IPS-NIHi11 (cell line): Measurements from ENCODE around the gene CES5A.
"Not testable (repeated sequence)": the region's sequence is repeated elsewhere in the genome, so short reads cannot be mapped to it uniquely, and the experiment has no call there.

Experiments used
- DNase-seq: peaks from one replicate; pipeline ENCODE4 v3.0.0; 2012; ENCODE audit warnings: mixed read lengths, low spot score

The CES5A gene

GRCh38 chr16:55876854-55877253 lies 1.7 kb upstream of the CES5A start:
- DNase-seq: no peak

GRCh38 chr16:55873122-55873521 lies 2.1 kb downstream of the CES5A start:
- DNase-seq: no peak

- no peak for DNase-seq
Measured at GRCh38 chr16:55872130-55872529, 3.0 kb downstream of the CES5A start.

GRCh38 chr16:55871411-55872038 lies 3.6 kb downstream of the CES5A start:
- DNase-seq: no peak

- no peak for DNase-seq
Measured at GRCh38 chr16:55868980-55869379, 6.2 kb downstream of the CES5A start.

- DNase-seq: no peak
Measured at GRCh38 chr16:55868137-55868536, 7.0 kb downstream of the CES5A start.

GRCh38 chr16:55861288-55861687 lies 13.9 kb downstream of the CES5A start:
- no peak for DNase-seq

- DNase-seq: not testable (repeated sequence)
Measured at GRCh38 chr16:55857650-55858049, 17.5 kb downstream of the CES5A start.

- no peak for DNase-seq
Measured at GRCh38 chr16:55856950-55857349, 18.2 kb downstream of the CES5A start.

DNA sequence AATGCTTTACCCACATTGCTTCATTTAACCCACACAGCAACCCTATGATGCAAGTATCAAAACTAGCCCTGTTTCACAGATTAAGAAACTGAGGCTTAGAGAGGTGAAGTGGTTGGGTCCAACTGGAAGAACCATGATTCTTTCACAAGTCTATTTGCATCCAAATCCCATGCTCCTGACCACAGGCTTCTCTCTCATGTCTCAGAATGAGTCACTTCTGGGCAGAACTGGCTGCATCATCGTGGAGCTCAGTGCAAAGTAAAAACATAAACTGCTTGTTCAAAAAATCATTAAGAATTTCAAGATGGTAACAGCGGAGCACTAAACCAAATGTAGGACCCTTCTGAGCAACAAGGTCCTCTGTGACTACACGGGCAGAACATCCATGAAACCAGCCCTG lies 22.1 kb downstream of the CES5A start:
- no peak for DNase-seq

- DNase-seq: no peak
Measured at GRCh38 chr16:55849536-55849935, 25.6 kb downstream of the CES5A start.

GRCh38 chr16:55846598-55847346 lies 28.4 kb downstream of the CES5A start:
- DNase-seq: no peak

DNA sequence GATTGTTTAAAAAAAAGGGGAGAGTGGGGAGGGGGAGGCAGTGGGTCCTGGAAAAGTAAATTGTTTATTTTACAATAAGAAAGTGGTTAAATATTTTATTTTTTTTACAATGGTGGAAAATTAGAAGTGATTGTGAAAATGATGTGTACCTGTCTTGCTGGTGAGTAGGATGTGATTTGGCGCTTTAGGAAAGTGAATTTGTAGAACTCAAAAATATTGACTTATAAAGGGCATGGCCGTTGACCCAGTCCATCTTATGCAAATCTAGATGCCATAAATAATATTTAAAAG lies 32.1 kb downstream of the CES5A start:
- DNase-seq: no peak

- DNase-seq: peak; percentile 69
Measured at GRCh38 chr16:55842369-55843104, 32.6 kb downstream of the CES5A start.

- no peak for DNase-seq
Measured at GRCh38 chr16:55839115-55839514, 36.1 kb downstream of the CES5A start.

GRCh38 chr16:55836158-55836611 lies 39.0 kb downstream of the CES5A start:
- no peak for DNase-seq

GRCh38 chr16:55835581-55835980 lies 39.6 kb downstream of the CES5A start:
- DNase-seq: no peak

GRCh38 chr16:55835173-55835572 lies 40.0 kb downstream of the CES5A start:
- not testable (repeated sequence) for DNase-seq

DNA sequence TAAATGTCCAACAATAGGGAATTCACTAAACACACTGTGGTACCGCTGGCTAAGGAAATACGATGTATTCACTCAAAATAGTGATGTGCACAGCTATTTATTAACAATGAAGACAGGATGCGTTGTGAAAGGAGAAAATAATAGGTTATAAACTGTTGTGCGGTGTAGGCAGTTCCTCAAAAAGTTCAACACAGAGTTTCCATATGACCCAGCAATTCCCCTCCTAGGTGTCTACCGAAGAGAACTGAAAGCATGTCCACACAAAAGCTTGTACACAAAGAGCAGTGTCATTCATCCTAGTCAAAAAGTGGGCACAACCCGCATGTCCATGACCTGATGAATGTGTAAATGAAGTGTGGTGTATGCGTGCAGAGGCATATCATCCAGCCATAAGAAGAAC lies 41.1 kb downstream of the CES5A start:
- no peak for DNase-seq

DNA sequence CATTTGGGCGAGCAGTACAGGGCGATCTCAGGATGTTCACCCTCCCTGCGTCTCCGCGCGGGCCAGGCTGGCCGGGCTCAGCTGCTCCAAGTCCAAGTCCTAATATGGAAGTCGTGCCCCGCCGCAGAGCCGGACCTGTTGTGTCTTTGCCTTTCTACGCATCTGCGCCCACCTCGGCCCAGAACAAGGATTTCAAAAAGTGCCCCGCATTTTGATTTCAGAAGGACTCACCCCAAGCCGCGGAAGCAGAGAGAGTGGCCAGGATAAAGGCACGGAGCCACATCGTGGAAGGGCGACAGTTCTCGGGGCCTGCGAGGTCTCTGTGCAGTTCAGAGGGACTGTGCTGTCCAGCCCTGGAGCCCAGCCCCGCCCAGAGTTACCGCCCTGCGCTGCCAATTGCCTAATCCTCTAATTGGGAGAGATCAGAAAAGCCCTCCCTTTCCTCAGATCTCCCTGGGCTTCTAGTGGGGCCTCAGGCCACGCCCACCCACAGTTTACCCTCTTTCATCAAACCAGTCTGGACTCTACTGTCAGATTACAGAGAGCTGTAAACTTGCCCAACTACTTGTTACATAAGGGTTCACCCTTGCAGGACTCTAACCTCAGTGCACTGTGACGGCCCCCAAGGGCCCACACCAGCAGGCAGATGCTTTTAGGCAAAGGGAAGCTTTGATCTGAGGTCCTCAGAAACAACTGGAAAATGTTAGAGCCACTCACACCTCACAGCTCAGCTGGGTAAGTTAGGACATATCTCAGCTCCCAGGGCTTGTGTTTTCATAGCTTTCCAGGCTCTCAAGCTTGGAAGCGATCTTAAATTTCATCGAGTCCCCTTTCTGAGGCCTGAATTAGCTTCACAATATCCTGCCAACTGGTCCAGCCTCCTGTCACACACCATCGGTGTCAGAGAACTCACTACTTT lies 42.1 kb downstream of the CES5A start, which contains the start of gene CES1:
Gene CES1, minus strand, starts transcription at position 324 of the 919 bp plus-strand sequence. Its CDS starts 41 bp downstream, at position 283.
- no peak for DNase-seq

DNA sequence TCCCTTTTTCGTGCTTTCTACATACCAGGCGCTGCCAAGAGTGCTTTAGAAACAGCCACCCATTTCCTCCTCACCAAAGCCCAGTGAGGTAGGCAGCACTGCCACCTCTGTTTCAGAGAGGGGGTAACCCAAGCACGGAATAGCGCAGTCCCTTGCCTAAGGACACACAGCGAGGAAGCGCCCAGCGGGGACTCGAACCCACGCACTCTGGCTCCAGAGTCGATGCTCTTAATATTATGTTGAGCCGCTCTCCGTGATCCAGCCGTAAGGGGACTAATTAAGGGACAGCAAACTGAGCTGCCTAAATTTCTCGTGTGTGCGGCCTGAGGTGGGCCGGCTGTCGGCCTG lies 42.8 kb downstream of the CES5A start:
- no peak for DNase-seq

- no peak for DNase-seq
Measured at GRCh38 chr16:55830658-55831294, 44.4 kb downstream of the CES5A start.
